ENCODE results near the gene MRPS12. TPM values are rescaled to one million over a fixed set of nuclear protein-coding genes. Genes with fewer than 3 reads are reported as not detected.
A peak's percentile ranks its signal among the peaks of the same experiment; 100 is the strongest.

The MRPS12 gene
- total RNA-seq, 1 donor: 43.9 TPM

DNA sequence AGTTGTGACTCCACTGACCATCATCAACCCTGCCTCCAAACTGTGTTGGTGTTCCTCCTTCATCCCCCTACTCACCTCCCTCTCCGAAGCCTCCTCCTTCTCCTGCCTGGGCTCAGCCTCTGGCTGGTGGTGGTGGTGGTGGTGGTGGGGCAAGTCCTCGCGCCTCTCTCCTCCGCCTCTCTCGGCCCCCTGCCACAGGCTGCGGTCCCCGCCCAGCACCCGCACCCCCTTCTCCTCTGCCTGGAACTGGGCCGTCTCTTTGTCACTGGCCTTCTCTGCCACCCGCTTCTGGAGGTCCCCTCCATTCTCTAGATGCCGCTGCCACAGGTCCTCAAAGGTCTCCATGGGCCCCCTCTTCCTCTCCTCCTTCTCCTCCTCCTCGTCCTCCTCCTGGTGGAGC lies 20.3 kb upstream of the MRPS12 start:
- DNase-seq (ENCODE audit: low read depth in 2 of 3, low spot score in 2 of 3): no peak

DNA sequence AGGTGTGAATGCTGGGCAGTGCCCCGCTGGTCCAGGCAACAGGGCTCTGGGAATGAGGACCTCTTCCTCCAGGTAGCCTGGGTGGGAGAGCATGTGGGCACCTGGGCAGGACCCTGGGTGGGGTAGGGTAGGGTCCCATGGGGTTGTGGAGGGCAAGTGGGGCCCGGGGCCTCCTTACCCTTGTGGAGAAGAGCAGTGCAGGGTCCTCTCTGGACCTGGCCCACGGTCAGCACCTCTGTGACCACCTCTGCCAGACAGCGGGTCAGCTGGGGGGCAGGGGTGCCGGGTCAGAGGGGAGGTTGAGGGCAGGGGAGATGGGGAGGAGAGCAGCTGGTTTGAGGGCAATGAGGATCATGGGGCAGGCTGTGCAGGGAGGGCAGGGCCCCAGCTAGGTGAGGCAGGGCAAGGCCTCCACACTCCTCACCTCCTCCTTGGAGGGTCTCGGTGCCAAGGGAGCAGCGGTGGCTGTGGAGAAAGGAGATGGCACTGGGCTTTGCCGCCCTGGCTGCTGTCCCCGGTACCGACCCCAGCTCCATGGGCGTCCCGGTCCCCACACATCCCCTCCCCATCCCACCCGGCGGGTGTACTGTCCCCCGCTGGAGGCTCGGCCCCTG lies 19.2 kb upstream of the MRPS12 start:
- DNase-seq (ENCODE audit: low read depth in 2 of 3, low spot score in 2 of 3): no peak

DNA sequence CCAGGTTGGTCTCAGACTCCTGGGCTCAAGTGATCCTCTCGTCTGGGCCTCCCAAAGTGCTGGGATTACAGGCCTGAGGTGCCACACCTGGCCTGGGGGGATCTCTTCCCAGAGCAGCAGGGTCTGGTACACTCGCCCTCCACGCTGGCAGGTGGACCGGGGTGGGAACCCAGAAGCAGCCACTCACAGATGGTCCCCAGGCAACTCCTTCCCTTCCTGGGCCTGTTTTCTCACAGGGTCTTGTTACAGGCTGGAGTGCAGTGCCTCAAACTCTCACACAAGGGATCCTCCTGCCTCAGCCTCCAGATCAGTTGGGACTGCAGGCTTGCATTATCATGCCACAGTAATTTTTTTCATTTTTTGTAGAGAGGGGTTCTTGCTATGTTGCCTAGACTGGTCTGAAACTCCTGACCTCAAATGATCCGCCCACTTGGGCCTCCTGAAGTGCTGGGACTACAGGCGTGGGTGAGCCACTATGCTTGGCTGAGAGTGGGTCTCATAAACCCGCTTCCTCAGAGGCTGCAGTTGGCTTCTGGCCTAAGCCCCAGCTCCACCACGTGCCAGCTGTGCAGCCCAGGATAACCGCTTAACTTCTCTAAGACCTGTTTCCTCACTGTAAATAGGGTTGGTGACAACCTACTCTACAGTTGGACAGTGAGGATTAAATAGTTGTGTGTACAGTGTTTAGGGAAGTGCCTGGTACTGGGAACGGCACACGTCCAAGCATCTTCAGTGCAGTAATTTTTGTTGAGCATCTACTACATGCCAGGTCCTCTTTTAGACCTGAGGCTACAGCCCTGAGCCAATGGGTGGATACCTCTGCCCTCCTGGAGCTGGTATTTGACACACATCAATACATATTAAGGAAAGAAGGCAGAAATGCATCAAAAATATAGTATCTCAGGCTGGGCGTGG lies 17.9 kb upstream of the MRPS12 start:
- DNase-seq (ENCODE audit: low read depth in 2 of 3, low spot score in 2 of 3): peak in 2 of 3 donors; percentile 16 to 50

DNA sequence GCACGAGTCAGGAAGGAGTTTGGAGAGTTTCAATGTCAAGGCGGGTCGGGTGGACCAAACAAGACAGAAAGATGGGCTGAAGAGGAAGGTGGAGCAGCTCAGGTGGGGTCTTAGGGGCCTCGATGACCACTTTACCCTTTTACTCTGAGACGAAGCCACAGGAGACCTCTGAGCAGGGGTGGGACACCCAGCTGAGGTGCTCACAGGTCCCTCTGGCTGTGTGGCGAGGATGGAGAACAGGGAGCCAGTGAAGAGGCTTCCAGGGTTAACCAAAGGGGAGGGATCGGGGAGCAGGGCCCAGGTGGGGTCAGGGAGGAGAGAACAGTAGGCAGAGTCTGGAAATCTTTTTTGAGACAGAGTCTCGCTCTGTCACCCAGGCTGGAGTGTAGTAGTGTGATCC lies 16.8 kb upstream of the MRPS12 start:
- DNase-seq (ENCODE audit: low read depth in 2 of 3, low spot score in 2 of 3): no peak

DNA sequence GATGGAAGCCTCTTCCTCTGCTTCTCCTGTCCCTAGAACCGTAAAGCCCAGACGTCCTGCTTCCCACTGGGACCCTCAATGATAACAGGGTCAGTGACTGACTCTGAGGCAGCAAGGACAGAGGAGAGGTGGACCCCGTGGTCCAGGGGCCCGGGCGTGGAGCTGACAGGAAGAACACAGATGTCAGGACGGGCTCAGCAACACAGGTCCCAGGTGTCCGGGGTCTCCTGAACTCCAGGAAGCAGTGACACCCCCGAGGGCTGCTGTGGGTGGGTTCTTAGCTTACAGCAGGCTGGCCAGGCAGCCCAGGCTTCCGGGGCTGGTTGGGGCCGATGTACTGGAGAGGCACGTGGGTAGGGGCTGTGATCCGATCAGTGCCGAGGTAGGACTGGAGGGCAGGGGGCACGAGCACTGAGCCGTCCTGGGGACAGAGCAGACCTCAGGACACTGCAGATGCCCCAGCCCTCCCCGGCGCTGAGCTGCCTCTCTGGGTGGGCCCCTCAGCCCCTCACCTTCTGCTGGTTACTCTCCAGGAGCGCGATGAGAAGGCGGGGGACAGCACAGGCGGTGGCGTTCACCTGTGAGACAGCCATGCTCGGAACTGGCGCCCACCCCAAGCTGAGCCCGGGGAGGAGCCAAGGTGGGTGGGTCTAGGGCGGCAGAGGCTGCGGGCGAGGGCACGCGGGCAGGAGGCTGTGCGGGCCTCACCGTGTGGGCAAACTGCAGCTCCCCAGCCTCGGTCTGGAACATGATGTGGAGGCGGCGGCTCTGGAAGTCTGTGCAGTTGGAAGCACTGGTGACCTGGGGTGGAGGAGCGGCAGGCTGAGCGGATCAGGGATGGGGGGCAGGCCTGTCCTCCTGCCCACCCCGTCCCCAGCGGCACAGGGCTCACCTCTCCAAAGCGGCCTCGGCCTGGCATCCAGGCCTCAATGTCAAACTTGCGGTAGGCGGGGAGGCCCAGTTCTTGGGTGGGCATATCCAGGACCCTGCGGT lies 15.1 kb upstream of the MRPS12 start:
- no peak for DNase-seq (ENCODE audit: low read depth in 2 of 3, low spot score in 2 of 3)

DNA sequence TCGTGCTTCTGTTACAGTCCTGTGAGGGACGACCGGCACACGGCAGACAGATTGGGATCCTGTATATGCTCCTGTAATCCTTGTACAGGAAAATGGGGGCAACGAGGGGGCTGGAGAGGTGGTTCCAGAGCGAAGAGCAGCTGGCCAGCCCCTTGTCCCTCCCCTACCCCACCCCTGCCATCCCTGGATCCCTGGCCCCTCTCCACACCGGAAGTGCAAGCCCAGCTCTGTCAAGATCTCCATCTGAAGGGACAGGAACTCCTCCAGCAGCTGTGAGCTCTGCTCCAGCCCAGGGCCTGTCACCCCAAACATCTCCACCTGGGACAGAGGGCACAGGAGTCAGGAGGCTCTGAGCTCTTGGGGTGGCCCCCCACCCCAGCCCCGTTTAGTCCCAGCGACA lies 13.2 kb upstream of the MRPS12 start:
- DNase-seq (ENCODE audit: low read depth in 2 of 3, low spot score in 2 of 3): no peak

DNA sequence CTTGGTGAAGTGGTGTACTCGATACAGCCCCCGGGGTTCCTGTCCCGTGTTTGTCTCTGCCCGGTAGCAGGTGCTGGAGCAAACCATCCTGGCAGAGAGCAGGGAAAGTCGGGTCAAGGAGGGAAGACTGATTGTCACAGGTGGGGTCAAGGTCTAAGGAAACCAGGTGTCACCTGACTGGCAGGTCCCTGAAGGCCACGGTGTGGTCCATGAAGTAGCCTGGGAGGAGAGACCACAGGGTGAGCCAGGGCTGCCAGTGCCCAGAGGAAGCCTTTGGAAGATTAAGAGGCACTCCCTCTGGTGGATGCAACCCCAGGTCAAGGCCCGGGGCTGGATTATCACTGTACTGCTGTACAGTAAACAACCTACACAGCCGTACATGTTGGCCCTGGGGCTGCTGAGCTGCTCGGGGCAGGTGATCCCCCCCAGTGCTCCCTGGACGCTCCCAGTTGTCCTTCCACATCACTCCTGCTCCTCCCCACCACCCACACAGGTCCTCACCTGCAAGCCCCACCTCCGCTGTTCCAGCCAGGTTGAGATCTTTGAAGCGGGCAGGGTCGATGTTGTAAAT lies 12.7 kb upstream of the MRPS12 start:
- DNase-seq (ENCODE audit: low read depth in 2 of 3, low spot score in 2 of 3): no peak

DNA sequence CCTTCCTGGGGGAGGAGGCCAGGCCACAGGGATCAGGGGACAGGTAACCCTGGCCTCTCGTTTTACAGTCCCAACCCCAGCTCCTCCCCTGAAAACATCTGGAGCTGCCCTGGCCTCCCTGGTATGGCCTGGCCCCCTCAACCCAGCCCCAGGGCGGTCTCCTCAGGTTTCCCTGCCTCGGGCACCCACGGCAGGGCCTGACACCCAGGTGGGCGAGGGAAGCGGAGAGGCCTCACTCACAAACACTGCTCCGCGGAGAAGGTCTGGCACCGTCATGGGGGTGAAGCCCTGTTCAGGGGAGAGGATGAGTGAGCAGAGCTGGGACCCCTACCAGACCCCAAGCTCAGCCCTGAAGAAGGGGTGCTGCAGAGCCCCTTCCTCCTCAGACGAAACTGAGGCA lies 12.2 kb upstream of the MRPS12 start:
- DNase-seq (ENCODE audit: low read depth in 2 of 3, low spot score in 2 of 3): no peak

DNA sequence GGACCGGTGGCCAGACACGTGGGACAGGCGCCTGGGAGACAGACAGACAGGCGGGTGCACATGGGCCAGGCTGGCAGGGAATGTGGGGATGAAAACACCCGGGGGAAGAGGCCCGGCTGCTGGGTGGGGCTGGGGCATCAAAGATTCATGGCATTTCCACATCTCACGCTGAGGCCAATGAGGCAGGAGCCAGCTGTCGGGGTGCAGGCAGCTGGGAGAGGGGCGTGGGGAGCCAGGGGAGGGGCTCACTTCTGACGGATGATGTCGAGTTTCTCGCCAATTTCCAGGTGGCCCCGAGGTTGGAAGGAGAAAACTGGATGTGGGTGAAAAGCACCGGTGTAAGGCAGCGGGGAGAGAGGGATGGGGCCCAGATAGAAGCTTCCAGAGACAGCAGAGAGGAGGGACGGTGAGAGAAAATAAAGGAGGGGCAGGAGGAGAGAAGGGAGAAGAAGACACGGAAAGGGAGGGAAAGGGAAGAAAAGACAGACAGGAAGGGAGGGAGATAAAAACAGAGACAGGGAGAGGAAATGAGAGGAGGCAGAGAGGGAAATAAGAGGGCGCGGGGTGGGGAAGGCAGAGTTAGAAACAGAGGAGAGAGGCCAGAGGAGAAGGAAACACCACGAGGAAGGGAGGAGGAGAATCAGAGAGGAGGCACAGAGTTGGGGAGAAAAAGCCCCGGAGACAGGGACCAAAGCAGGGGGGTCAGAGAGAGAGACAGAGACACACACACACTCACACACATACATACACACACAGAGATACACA lies 10.7 kb upstream of the MRPS12 start:
- no peak for DNase-seq (ENCODE audit: low read depth in 2 of 3, low spot score in 2 of 3)

DNA sequence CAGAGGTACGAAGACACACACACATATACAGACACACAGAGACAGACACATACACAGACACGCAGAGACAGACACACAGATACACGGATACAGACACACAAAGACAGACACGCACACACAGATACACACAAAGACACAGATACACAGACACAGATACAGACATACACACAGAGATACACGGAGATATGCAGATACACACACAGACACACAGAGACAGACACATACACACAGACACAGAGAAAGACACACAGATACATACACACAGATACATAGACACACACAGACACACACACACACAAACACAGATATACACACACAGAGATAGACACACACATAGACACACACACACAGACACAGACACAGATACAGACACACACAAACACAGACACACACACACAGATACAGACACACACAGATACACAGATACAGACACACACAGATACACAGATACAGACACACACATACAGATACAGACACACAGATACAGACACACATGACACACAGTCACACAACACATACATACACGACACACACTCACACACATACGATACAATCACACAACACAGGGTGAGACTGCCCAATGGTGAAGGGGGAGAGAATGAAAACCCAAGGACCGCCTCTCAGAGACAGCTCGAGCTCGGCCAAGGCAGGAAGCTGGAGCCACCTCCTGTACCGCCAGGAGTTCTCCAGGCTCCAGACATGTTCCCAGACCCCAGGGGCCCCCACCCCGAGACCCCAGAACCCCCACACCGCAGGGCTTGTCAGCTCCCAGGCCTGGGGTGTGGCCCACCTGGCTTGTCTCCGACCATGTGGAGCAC lies 9.9 kb upstream of the MRPS12 start:
- no peak for DNase-seq (ENCODE audit: low read depth in 2 of 3, low spot score in 2 of 3)

DNA sequence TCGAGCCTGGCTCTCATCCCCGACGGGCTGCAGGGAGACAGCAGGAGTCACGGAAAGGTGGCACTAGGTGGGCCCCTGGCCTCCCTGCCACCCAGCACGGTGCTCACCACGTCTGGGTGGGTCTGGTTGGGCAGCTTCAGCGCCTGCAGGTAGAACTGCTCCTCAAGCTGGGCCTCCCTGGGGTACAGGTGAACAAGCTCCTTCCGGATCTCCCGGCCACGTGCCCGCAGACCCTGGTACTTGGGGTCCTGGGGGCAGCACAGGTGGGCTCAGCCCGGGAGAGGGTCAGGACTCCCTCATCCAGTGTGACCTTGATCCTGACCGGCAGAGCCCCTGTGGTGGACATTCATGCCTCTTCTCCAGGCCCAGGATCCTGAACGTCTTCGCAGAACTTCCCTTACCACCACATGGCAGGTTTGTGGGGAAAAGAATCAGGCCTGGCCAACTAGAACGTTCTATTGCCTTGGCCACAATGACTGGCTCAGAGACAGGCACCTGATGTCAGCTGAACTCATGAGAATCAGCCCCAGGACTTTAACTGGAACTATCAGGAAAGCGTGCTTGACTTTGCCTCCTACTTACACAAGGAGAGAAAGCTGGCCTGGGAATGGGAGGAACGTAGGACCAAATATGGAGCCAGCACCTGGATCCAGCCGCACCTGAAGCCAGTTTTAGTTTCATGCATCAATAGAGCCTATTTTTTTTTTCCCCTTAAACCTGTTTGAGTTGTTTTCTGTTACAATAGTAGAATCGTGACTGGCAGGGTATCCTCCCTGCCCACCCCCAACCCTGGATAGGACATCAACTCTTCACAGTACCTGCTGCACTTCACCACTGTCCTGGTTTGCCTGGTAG lies 9.1 kb upstream of the MRPS12 start:
- DNase-seq (ENCODE audit: low read depth in 2 of 3, low spot score in 2 of 3): no peak

DNA sequence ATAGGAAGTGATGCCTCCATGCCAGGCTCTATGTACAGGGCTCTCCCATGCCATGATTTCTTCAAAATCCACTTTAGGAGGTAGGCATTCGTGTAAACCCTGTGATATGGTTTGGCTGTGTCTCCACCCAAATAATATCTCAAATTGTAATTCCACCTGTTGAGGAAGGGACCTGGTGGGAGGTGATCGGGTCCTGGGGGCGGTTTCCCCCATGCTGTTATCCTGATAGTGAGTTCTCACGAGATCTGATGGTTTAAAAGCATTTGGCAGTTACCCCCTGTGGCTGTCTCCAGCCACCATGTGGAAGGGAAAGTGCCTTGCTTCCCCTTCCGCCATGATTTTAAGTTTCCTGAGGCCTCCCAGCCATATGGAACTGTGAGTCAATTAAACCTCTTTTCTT lies 8.3 kb upstream of the MRPS12 start:
- DNase-seq (ENCODE audit: low read depth in 2 of 3, low spot score in 2 of 3): no peak

DNA sequence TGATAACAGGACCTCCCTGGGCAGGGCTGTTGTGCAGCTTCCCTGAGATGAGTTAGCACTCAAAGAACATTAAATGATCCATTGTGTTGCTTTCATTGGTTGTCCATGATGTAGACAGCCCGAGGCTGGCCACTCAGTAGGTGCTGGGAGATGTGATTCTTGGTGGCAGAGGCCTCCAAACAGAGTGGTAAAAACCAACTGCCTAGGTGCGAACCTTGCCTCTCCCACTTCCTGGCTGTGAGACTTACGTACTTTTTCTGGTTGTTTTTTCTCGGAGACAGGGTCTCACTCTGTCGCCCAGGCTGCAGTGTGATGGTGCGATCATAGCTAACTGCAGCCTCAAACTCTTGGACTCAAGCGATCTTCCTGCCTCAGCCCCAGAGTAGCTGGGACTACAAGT lies 6.4 kb upstream of the MRPS12 start:
- DNase-seq (ENCODE audit: low read depth in 2 of 3, low spot score in 2 of 3): no peak

DNA sequence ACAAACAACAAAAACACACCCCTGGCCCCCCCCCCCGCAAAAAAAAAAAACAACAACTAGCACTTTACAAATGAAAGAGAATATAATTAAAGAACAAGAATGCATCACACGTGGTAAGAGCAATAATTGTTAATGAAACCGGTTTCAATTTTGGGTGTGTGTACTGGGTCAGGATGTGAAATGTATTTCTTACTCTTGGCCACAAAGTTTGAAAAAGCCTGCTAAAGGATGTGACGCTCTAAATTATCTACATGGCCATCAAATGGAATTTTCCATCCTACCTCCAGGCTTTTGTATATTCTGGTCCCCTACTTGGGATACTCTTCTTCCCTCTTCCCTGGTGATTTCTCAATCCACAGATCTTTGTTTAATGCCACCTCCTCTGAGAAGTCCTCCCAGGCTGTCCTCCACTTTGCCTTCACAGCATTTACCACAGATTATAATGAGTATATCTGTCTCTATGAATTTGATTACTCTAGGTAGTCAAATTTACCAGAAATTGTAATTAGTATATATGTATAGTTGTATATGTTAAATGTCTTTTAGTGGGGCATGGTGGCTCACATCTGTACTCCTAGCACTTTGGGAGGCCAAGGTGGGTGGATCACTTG lies 2.2 kb upstream of the MRPS12 start:
- DNase-seq (ENCODE audit: low read depth in 2 of 3, low spot score in 2 of 3): no peak

DNA sequence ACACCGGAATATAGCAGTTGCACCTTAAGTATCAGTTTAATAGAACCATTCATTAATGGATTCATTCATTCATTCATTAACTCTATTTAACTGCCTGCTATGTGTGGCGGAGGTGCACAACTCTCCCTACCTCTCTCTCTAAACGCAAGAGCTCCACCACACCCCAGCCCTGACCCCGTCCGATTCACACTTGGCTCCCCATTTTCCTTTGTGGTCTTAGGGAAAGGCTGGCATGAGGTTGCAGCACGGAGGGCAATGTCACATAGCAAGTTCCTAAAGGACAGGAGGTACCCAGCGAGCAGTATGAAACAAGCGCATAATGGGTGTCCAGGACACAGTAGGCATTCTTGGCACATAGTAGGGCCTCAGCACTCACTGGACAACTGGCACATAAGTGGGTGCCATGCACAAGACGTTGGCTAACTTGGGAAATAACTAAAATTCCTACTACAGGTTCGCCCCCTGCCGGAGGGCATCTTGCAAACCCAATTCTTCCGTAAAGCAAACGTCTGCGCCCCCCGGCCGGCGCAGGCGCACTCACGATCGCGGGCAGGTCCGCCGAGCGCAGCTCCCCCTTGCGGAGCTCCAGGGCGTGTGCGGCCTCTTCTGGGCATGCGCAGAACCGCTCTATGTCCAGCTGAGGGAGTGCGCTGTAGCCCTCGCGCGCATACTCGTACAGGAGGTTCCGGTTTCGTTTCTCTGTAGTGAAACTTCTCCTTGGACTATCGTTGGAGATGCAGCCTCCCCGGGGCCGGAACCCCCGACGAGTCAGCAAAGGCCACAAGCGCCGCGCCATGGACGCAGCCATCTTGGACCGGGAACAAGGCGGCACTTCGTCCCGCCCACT lies 592 bp upstream of the MRPS12 start, which contains the start of gene SARS2:
TSS of gene SARS2 (minus strand) at position 835 of the 847 bp plus-strand sequence. CDS start at position 808, 27 bp downstream.
- DNase-seq (ENCODE audit: low read depth in 2 of 3, low spot score in 2 of 3): peak; percentile 91 to 100 (median 95)

DNA sequence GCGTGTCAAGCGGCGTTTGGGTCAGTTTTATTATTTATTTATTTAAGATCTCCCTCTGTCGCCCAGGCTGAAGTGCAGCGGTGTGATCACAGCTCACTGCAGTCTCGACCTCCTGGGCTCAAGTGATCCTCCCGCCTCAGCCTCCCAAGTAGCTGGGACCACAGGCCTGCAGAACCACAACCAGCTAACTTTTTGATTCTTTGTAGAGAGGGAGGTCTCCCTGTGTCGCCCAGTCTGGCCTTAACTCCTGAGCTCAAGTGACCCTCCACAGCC lies 713 bp downstream of the MRPS12 start:
- no peak for DNase-seq (ENCODE audit: low read depth in 2 of 3, low spot score in 2 of 3)
